ENCODE measurements around the gene MAP3K13. TPM values are rescaled to one million over a fixed set of nuclear protein-coding genes. Genes with fewer than 3 reads are reported as not detected.
A peak's percentile ranks its signal among the peaks of the same experiment; 100 is the strongest.

Gene MAP3K13
- total and polyA plus RNA-seq, 2 donors (not counting 1 experiment from before 2014, with no cell fraction given) = 15.0 to 28.2 TPM

GRCh38 chr3:185490241-185490640 is 127.3 kb downstream of the MAP3K13 start:
- H3K4me2 ChIP-seq (ENCODE audit: extremely low read depth, insufficient read depth, low read length) = no peak overlapping the region
- H3K36me3 ChIP-seq (ENCODE audit: control insufficient read depth, insufficient read depth, low read length) = peaks cover 8% of the 10 kb centered on the region
- H4K20me1 ChIP-seq (ENCODE audit: control insufficient read depth, extremely low read depth, insufficient read depth, low read length) = no peaks in the 10 kb centered on the region
- H3K27ac ChIP-seq (ENCODE audit: insufficient read depth, low read length) = no peak overlapping the region
- TF ChIP-seq EZH2 (IDR thresholded peaks at IDR 0.05; ENCODE audit: low read length, missing control alignments) (no peak), CTCF (conservative IDR thresholded peaks at IDR 0.05 in 1 of 2, IDR thresholded peaks at IDR 0.05 in 1 of 2; ENCODE audit: low read depth in 1 of 2, low read length in 2 of 2) (no peak)
- no peaks in the 10 kb centered on the region for H3K27me3 ChIP-seq (ENCODE audit: control insufficient read depth, insufficient read depth, low read length)
- no peaks in the 10 kb centered on the region for H3K79me2 ChIP-seq (ENCODE audit: control insufficient read depth, insufficient read depth, low read length)
- H3K4me3 ChIP-seq (replicated peaks in 1 of 4; ENCODE audit: control extremely low read depth in 1 of 4, insufficient read depth in 1 of 4, low read depth in 3 of 4, low read length in 4 of 4) = no peak overlapping the region
- no peaks in the 10 kb centered on the region for H3K9me3 ChIP-seq (ENCODE audit: control insufficient read depth, insufficient read depth, low read depth, low read length)
- H3K4me1 ChIP-seq (ENCODE audit: control insufficient read depth, extremely low read depth, insufficient read depth, low read length) = no peaks in the 10 kb centered on the region
- no peak overlapping the region for H3K9ac ChIP-seq (ENCODE audit: insufficient read depth, low read length)
- DNase-seq (ENCODE audit: low read depth in 2 of 2) = no peak
- H2AFZ ChIP-seq (ENCODE audit: low read length) = no peak overlapping the region

- H4K20me1 ChIP-seq (ENCODE audit: control insufficient read depth, extremely low read depth, insufficient read depth, low read length) = no peaks in the 10 kb centered on the region
- DNase-seq (ENCODE audit: low read depth in 2 of 2) = peak; percentile 86 to 88
- no peaks in the 10 kb centered on the region for H3K9me3 ChIP-seq (ENCODE audit: control insufficient read depth, insufficient read depth, low read depth, low read length)
- H3K27ac ChIP-seq (ENCODE audit: insufficient read depth, low read length) = peak within 1 kb of the TSS; percentile 62
- peaks cover 9% of the 10 kb centered on the region for H3K79me2 ChIP-seq (ENCODE audit: control insufficient read depth, insufficient read depth, low read length)
- H3K4me1 ChIP-seq (ENCODE audit: control insufficient read depth, extremely low read depth, insufficient read depth, low read length) = peaks cover 6% of the 10 kb centered on the region
- peak within 1 kb of the TSS; percentile 87 for H2AFZ ChIP-seq (ENCODE audit: low read length)
- peak within 1 kb of the TSS; percentile 82 for H3K9ac ChIP-seq (ENCODE audit: insufficient read depth, low read length)
- no peaks in the 10 kb centered on the region for H3K27me3 ChIP-seq (ENCODE audit: control insufficient read depth, insufficient read depth, low read length)
- TF ChIP-seq EZH2 (IDR thresholded peaks at IDR 0.05; ENCODE audit: low read length, missing control alignments) (no peak), CTCF (conservative IDR thresholded peaks at IDR 0.05 in 1 of 2, IDR thresholded peaks at IDR 0.05 in 1 of 2; ENCODE audit: low read depth in 1 of 2, low read length in 2 of 2) (no peak)
- H3K4me3 ChIP-seq (replicated peaks in 1 of 4; ENCODE audit: control extremely low read depth in 1 of 4, insufficient read depth in 1 of 4, low read depth in 3 of 4, low read length in 4 of 4) = peak within 1 kb of the TSS; percentile 76 to 96 (median 86)
- peak within 1 kb of the TSS; percentile 95 for H3K4me2 ChIP-seq (ENCODE audit: extremely low read depth, insufficient read depth, low read length)
- peaks cover 6% of the 10 kb centered on the region for H3K36me3 ChIP-seq (ENCODE audit: control insufficient read depth, insufficient read depth, low read length)
Observed at GRCh38 chr3:185498503-185499396, 135.8 kb downstream of the MAP3K13 start, which contains the start of gene TMEM41A. TMEM41A (minus strand) TSS chr3:185499035; CDS start chr3:185498961, 74 bp downstream.

- Histone ChIP-seq H3K4me3 (replicated peaks in 1 of 4; ENCODE audit: control extremely low read depth in 1 of 4, insufficient read depth in 1 of 4, low read depth in 3 of 4, low read length in 4 of 4) (no peak overlapping the region), H3K4me2 (ENCODE audit: extremely low read depth, insufficient read depth, low read length) (no peak overlapping the region), H3K9ac (ENCODE audit: insufficient read depth, low read length) (no peak overlapping the region), H4K20me1 (ENCODE audit: control insufficient read depth, extremely low read depth, insufficient read depth, low read length) (no peaks in the 10 kb centered on the region), H3K36me3 (ENCODE audit: control insufficient read depth, insufficient read depth, low read length) (no peaks in the 10 kb centered on the region), H3K79me2 (ENCODE audit: control insufficient read depth, insufficient read depth, low read length) (no peaks in the 10 kb centered on the region), H3K4me1 (ENCODE audit: control insufficient read depth, extremely low read depth, insufficient read depth, low read length) (no peaks in the 10 kb centered on the region), H3K27me3 (ENCODE audit: control insufficient read depth, insufficient read depth, low read length) (no peaks in the 10 kb centered on the region), H3K9me3 (ENCODE audit: control insufficient read depth, insufficient read depth, low read depth, low read length) (no peaks in the 10 kb centered on the region), H2AFZ (ENCODE audit: low read length) (no peak overlapping the region), H3K27ac (ENCODE audit: insufficient read depth, low read length) (no peak overlapping the region)
- no peak for DNase-seq (ENCODE audit: low read depth in 2 of 2)
- TF ChIP-seq CTCF (conservative IDR thresholded peaks at IDR 0.05 in 1 of 2, IDR thresholded peaks at IDR 0.05 in 1 of 2; ENCODE audit: low read depth in 1 of 2, low read length in 2 of 2) (no peak), EZH2 (IDR thresholded peaks at IDR 0.05; ENCODE audit: low read length, missing control alignments) (no peak)
Observed at GRCh38 chr3:185502987-185503386, 140.1 kb downstream of the MAP3K13 start.

All from fibroblast of lung (primary cell).